ENCODE measurements around the gene SGO1.
"Not testable (repeated sequence)": the region's sequence is repeated elsewhere in the genome, so short reads cannot be mapped to it uniquely, and the experiment has no call there.

Gene SGO1

GRCh38 chr3:20185679-20186599, at the start of gene SGO1:
Gene SGO1, minus strand, starts transcription at chr3:20186206. Its CDS starts 2,179 bp downstream, at chr3:20184027.
- DNase-seq: peak; percentile 99

- DNase-seq: no peak
These were observed 49.8 kb upstream of the SGO1 start for GRCh38 chr3:20235796-20236195.

DNA sequence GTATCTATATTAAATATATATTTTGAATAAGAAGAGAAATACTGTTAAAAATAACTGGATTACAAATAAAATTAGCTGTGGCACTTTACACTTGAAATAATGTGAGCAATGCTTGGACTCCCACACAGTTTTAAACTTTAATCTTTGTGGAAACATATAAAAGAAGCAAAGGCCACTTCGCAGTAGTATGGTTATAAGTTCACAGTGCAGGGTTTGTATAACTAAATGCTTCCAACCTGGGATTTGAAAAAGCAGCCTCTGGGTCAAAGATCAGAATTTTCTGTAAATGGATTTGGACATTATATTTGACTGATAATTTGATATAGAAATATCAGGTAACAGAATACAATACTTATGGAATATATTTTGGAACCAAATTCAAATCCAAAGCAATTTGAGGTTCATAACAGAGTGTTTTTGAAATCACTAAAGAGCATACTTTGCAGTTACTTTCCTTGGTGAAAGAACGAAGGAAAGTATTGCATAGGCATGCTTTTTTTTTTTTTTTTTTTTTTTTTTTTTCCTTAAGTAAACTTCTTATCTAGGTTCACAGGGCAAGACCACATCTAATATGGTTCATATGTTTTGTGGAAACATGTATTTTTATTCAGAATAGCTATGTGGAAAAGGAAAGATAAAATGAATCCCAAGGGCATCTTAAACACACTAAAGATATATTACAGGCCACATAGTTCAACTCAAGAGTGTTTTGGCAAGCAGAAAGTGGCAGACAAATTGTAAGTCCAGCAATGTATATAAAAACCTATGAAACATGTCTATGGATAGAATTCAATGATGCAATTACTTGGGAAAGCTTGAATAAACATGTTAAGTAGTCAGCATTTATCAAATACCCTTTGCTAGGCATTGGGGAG, 47.1 kb upstream of the SGO1 start:
- DNase-seq: no peak

- DNase-seq: no peak
These were observed 44.9 kb upstream of the SGO1 start for GRCh38 chr3:20230954-20231353.

DNA sequence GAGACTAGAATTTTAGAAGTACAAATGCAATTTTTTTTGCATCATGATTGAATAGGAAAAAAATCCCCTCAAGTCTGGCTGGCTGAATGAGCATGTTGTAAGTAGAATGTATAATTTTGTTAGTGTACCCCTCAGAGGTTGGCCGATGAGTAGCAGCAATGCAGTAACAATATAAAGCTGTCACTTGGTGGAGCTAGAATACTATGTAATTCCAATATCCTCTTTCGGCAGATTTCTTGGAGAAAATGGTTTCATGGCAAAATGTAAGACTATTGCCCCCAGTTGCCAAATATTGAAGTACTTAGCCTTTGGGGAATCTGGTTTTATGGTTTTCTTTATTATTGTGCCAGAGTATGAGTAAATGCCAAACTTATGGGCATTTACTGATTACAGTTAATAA, 39.8 kb upstream of the SGO1 start:
- DNase-seq: peak; percentile 12

GRCh38 chr3:20222274-20222673, 36.3 kb upstream of the SGO1 start:
- DNase-seq: no peak

- no peak for DNase-seq
These were observed 32.2 kb upstream of the SGO1 start for GRCh38 chr3:20218215-20218614.

GRCh38 chr3:20215636-20216035, 29.6 kb upstream of the SGO1 start:
- no peak for DNase-seq

DNA sequence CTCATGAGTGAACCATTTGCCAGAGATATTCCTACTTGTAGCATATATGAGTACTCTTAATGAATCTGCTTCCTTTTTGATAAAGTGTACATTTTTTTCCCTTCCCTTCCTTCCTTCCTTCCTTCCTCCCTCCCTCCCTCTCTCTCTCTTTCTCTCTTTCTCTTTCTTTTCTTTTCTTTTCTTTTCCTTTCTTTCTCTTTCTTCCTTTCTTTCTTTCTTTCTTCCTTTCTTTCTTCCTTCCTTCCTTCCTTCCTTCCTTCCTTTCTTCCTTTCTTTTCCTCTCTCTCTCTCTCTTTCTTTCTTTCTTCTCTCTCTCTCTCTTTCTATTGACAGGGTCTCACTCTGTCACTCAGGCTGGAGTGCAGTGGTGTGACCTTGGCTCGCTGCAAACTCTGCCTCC, 27.5 kb upstream of the SGO1 start:
- DNase-seq: not testable (repeated sequence)

GRCh38 chr3:20207945-20208344, 21.9 kb upstream of the SGO1 start:
- DNase-seq: not testable (repeated sequence)

- DNase-seq: not testable (repeated sequence)
These were observed 19.9 kb upstream of the SGO1 start for GRCh38 chr3:20205898-20206297.

DNA sequence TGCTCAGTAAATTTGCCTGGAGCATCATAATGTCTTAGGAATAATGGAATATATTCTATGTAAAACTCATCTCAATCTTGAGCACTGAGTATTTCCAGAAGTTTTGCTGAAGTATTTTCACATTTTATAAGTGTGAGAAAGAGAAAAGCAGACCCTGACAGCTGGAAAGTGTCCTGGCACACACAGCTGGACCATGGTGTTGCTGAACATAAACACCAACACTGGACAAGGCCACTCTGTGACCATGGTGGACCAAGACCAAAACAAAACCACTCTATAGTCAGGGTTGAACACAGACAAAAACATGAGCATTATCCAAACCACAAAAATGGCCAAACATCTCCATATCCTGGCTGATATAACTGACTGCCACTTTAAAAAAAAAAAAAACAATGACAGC, 15.1 kb upstream of the SGO1 start:
- no peak for DNase-seq

DNA sequence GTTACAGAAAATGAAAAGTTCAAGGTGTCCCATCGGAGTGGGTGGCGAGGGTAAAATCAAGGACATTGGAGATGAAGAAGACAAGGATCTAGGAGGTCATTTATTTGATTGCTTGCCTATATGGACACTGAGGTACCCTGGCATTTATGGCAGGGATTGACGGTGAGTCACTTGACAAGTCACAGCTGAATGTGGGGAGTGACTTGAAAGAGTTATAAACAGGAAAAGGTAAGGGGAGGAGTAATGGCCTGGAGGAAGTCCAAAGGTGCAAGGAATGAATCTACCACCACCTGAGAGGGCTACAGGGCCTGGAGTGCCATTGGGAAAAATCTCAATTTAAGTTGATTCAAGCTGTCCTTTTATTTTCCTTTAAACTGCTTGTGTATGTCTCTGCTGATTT, 11.8 kb upstream of the SGO1 start:
- DNase-seq: no peak

DNA sequence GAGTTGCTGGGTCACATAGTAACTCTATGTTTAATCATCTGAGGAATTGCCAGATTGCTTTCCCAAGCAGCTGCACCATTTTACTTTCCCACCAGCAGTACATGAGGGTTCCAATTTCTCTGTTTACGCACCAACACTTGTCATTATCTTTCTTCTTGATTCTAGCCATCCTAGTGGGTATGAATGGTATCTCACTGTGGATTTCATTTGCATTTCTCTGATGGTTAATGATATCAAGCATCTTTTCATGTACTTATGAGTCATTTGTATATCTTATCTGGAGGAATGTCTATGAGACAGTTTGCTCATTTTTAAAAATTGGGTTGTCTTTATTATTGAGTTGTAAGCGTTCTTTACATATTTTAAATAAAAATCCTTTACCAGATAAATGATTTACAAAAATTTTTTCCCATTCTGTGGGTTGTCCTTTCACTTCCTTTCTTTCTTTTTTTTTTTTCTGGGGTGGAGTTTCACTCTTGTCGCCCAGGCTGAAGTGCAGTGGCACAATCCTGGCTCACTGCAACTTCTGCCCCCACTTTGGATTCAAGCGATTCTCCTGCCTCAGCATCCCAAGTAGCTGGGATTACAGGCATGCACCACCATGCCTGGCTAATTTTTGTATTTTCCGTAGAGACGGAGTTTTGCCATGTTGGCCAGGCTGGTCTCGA, 8.9 kb upstream of the SGO1 start:
- DNase-seq: no peak

DNA sequence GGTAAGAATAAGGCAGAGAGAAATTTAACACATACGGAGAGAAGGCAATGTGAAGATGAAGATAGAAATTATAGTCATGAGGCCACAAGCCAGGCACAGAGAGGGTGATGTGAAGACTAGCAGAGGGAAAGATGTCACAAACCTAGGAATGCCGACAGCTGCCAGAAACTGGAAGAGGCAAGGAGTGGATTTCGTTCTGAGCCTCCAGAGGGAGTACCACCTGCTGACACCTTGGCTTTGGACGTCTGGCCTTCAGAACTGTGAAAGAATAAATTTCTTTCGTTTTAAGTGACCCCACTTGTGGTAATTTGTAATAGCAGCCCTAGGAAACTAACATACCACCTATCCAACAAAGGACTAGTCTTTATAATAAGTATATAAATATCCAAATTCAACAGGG, 5.0 kb upstream of the SGO1 start:
- DNase-seq: no peak

DNA sequence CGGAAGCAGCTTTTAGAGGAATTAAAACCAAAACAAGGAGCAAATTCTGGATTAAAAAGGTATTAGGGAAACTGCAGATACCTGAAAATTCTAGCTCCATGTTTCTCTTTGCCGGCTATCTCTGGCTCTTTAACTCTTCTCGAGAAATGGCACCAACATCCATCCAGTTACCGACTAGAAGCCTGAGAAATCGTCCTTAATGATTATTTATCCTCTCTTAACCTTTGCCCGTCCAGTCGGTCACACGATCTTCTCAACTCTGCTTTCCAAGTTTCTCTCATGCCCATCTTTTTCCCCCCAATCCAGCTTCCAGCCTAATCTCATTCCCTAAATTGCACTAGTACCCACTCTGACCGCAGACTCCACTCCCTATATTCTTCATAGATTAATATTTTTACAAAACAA, 596 bp upstream of the SGO1 start:
- DNase-seq: no peak

DNA sequence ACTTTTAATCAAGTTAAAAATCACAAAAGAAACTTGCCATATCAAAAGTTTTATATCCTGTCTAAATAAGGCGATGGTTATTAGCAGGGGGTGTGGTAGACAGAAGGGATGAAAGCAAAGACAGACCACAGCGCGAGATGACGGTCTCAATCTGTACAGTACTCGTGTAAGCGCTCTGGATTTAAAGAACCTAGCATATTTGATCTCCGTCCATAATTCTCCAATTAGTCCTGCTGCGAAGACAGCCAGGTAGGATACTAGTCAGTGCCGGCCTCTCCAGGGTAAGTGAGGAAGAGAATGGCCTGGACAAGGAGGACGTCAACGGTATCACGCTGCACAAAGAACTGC, 701 bp downstream of the SGO1 start:
- DNase-seq: no peak

- no peak for DNase-seq
These were observed 3.8 kb downstream of the SGO1 start for GRCh38 chr3:20182206-20182605.

GRCh38 chr3:20181276-20181675, 4.7 kb downstream of the SGO1 start:
- no peak for DNase-seq

GRCh38 chr3:20173844-20174410, 12.1 kb downstream of the SGO1 start:
- no peak for DNase-seq

- no peak for DNase-seq
These were observed 24.3 kb downstream of the SGO1 start for GRCh38 chr3:20161714-20162113.

GRCh38 chr3:20160230-20160629, 25.8 kb downstream of the SGO1 start:
- DNase-seq: no peak

GRCh38 chr3:20154928-20155327, 31.1 kb downstream of the SGO1 start:
- no peak for DNase-seq
